Keratinocyte (primary cell): ENCODE data around the gene EHHADH. TPM values are rescaled to one million over a fixed set of nuclear protein-coding genes. Genes with fewer than 3 reads are reported as not detected.

Experiments used
- DNase-seq: peaks from one replicate; pipeline ENCODE4 v3.0.0-alpha.2; 2011; ENCODE audit warnings: low read depth, missing footprints, low spot score
- FAIRE-seq: peaks from 2 replicates; lab custom pipeline; 2011; peaks lifted over from hg19 to GRCh38; lab: Jason Lieb, UNC
- H2AFZ ChIP-seq: 2 replicates; pipeline ENCODE4 v1.6.0; 2012; ENCODE audit warnings: low read length, control low read depth, inconsistent platforms; ENCODE audit not compliant: control insufficient read depth
- H3K27ac ChIP-seq: 2 replicates; pipeline ENCODE4 v1.5.1; 2011; ENCODE audit warnings: low read length; ENCODE audit not compliant: control insufficient read depth, insufficient read depth
- H3K27me3 ChIP-seq: 3 replicates; pipeline ENCODE4 v1.6.0; 2011; ENCODE audit warnings: low read length; ENCODE audit not compliant: control insufficient read depth, insufficient read depth; ENCODE audit errors: extremely low read depth
- H3K36me3 ChIP-seq, 2 experiments: 2 replicates in 1 of 2; 3 replicates in 1 of 2; pipeline ENCODE4 v1.5.1; 2011; ENCODE audit warnings: low read length in 2 of 2, mild to moderate bottlenecking in 1 of 2; ENCODE audit not compliant: control insufficient read depth in 2 of 2, insufficient read depth in 2 of 2; ENCODE audit errors: extremely low read depth in 1 of 2
- H3K4me1 ChIP-seq: 3 replicates; pipeline ENCODE4 v1.5.1; 2011; ENCODE audit warnings: low read length; ENCODE audit not compliant: control insufficient read depth, insufficient read depth; ENCODE audit errors: extremely low read depth
- H3K4me2 ChIP-seq: 3 replicates; pipeline ENCODE4 v1.6.0; 2011; ENCODE audit warnings: low read depth, low read length; ENCODE audit not compliant: control insufficient read depth, insufficient read depth; ENCODE audit errors: extremely low read depth
- H3K4me3 ChIP-seq, 3 experiments: fragments of 200-600 bp in 1 of 3; sonication (generic) in 1 of 3; 2 replicates in 2 of 3; 3 replicates in 1 of 3; pipeline ENCODE4 v1.5.1; 2011 to 2016; ENCODE audit warnings: low read length in 3 of 3, mild to moderate bottlenecking in 3 of 3, control low read depth in 2 of 3, inconsistent platforms in 1 of 3, low read depth in 1 of 3, mixed read lengths in 1 of 3, mixed run types in 1 of 3, moderate library complexity in 1 of 3; ENCODE audit not compliant: control insufficient read depth in 2 of 3, insufficient read depth in 2 of 3; ENCODE audit errors: extremely low read depth in 1 of 3
- H3K79me2 ChIP-seq: 2 replicates; pipeline ENCODE4 v1.6.0; 2012; ENCODE audit warnings: low read length; ENCODE audit not compliant: control insufficient read depth, insufficient read depth
- H3K9ac ChIP-seq: 3 replicates; pipeline ENCODE4 v1.6.0; 2011; ENCODE audit warnings: low read length; ENCODE audit not compliant: control insufficient read depth, insufficient read depth; ENCODE audit errors: extremely low read depth
- H3K9me1 ChIP-seq: 3 replicates; pipeline ENCODE4 v1.6.0; 2011; ENCODE audit warnings: low read length; ENCODE audit not compliant: control insufficient read depth, insufficient read depth; ENCODE audit errors: extremely low read depth
- H3K9me3 ChIP-seq: 2 replicates; pipeline ENCODE4 v1.5.1; 2012; ENCODE audit warnings: low read depth, low read length; ENCODE audit not compliant: control insufficient read depth
- H4K20me1 ChIP-seq: 3 replicates; pipeline ENCODE4 v1.6.0; 2011; ENCODE audit warnings: low read length; ENCODE audit not compliant: control insufficient read depth, insufficient read depth; ENCODE audit errors: extremely low read depth
- EZH2 ChIP-seq: IDR thresholded peaks from one replicate; pipeline ENCODE4 v1.6.1; 2012; ENCODE audit warnings: inconsistent platforms, mild to moderate bottlenecking, low read length, moderate library complexity
- dilution Hi-C: fragments of 300-500 bp; cut with MboI; formaldehyde crosslinking; loops from one replicate; pipeline ENCODE4 v1.7.0; 2020; ENCODE audit warnings: low sequenced_read_pairs; ENCODE audit not compliant: extremely low pct_ligation_motif_present
- polyA plus RNA-seq, 5 experiments: library from polyadenylated mRNA; depleted of rRNA in 3 of 5; stranded (reverse) in 3 of 5; stranded (forward) in 1 of 5; unstranded in 1 of 5; fragments of >200 nt; gene quantifications; 1 replicate in 1 of 5; 2 replicates in 3 of 5; 3 replicates in 1 of 5; pipeline versions ENCODE4 v1.2.1 to v1.2.3, GENCODE V29; 2011 to 2012; ENCODE audit warnings: missing spikeins in 2 of 5, low read depth in 1 of 5, low replicate concordance in 1 of 5
- TF ChIP-seq, protein P1 (sequence below), 3 experiments: IDR thresholded peaks in 1 of 3; conservative IDR thresholded peaks in 1 of 3; optimal IDR thresholded peaks in 1 of 3; 2 replicates in 2 of 3; 3 replicates in 1 of 3; pipeline versions ENCODE3 to v1.5.1; 2011; ENCODE audit warnings: low read length in 3 of 3, mild to moderate bottlenecking in 3 of 3, moderate library complexity in 2 of 3, control low read depth in 1 of 3, inconsistent platforms in 1 of 3; ENCODE audit not compliant: insufficient read depth in 2 of 3; ENCODE audit errors: extremely low read depth in 1 of 3

The EHHADH gene
- polyA plus RNA-seq, 1 donor (not counting 4 experiments of a cell fraction or from before 2014, with no cell fraction given): 5.6 TPM

- Histone ChIP-seq H3K9me3 (no peaks in the 10 kb centered on the region), H3K9me1 (no peaks in the 10 kb centered on the region), H4K20me1 (no peaks in the 10 kb centered on the region), H3K27me3 (no peaks in the 10 kb centered on the region), H3K9ac (no peak overlapping the region), H3K4me2 (no peak overlapping the region), H3K79me2 (no peaks in the 10 kb centered on the region), H3K27ac (no peak overlapping the region), H3K4me3 (no peak overlapping the region), H3K36me3 (peaks cover 0 to 2% of the 10 kb centered on the region in 2 experiments), H2AFZ (no peak overlapping the region), H3K4me1 (peaks cover 3% of the 10 kb centered on the region)
- TF ChIP-seq EZH2: no peak
- TF ChIP-seq, protein P1, sequence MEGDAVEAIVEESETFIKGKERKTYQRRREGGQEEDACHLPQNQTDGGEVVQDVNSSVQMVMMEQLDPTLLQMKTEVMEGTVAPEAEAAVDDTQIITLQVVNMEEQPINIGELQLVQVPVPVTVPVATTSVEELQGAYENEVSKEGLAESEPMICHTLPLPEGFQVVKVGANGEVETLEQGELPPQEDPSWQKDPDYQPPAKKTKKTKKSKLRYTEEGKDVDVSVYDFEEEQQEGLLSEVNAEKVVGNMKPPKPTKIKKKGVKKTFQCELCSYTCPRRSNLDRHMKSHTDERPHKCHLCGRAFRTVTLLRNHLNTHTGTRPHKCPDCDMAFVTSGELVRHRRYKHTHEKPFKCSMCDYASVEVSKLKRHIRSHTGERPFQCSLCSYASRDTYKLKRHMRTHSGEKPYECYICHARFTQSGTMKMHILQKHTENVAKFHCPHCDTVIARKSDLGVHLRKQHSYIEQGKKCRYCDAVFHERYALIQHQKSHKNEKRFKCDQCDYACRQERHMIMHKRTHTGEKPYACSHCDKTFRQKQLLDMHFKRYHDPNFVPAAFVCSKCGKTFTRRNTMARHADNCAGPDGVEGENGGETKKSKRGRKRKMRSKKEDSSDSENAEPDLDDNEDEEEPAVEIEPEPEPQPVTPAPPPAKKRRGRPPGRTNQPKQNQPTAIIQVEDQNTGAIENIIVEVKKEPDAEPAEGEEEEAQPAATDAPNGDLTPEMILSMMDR (optimal IDR thresholded peaks at IDR 0.05 in 1 of 3, IDR thresholded peaks at IDR 0.05 in 1 of 3, conservative IDR thresholded peaks at IDR 0.05 in 1 of 3; ENCODE audit: extremely low read depth in 1 of 3, insufficient read depth in 2 of 3, low read length in 3 of 3): no peak
- dilution Hi-C loops: no loop called here
- FAIRE-seq (no peak), DNase-seq (no peak)
Observed at GRCh38 chr3:185207931-185208746, 45.7 kb downstream of the EHHADH start.

- H3K27me3 ChIP-seq: no peaks in the 10 kb centered on the region
- peaks cover 0 to 2% of the 10 kb centered on the region in 2 experiments for H3K36me3 ChIP-seq
- H3K9ac ChIP-seq: no peak overlapping the region
- H3K4me2 ChIP-seq: no peak overlapping the region
- no peak overlapping the region for H2AFZ ChIP-seq
- H3K4me1 ChIP-seq: peaks cover 3% of the 10 kb centered on the region
- dilution Hi-C loops: no loop called here
- TF ChIP-seq, protein P1 (optimal IDR thresholded peaks at IDR 0.05 in 1 of 3, IDR thresholded peaks at IDR 0.05 in 1 of 3, conservative IDR thresholded peaks at IDR 0.05 in 1 of 3; ENCODE audit: extremely low read depth in 1 of 3, insufficient read depth in 2 of 3, low read length in 3 of 3): no peak
- no peak for TF ChIP-seq EZH2
- H3K9me3 ChIP-seq: no peaks in the 10 kb centered on the region
- FAIRE-seq: no peak
- H3K27ac ChIP-seq: no peak overlapping the region
- no peaks in the 10 kb centered on the region for H3K9me1 ChIP-seq
- no peaks in the 10 kb centered on the region for H4K20me1 ChIP-seq
- H3K79me2 ChIP-seq: no peaks in the 10 kb centered on the region
- H3K4me3 ChIP-seq: no peak overlapping the region
- DNase-seq: no peak
Observed at GRCh38 chr3:185207481-185207880, 46.4 kb downstream of the EHHADH start.
